Right lobe of liver (tissue), 4 donors: ENCODE data around the gene ADM.

ENCODE experiments used
- CTCF ChIP-seq, 4 donors: fragments of 200-600 bp in 3 of 4; fragments of 450-650 bp in 1 of 4; IDR thresholded peaks; one replicate each; pipeline versions ENCODE4 v1.5.1 to v1.8.0; 2016 to 2022; ENCODE audit warnings: antibody characterized with exemption in 4 of 4, mild to moderate bottlenecking in 2 of 4
- POLR2A ChIP-seq: fragments of 450-650 bp; IDR thresholded peaks from one replicate; pipeline ENCODE4 v1.6.1; 2017; ENCODE audit warnings: antibody characterized with exemption, mild to moderate bottlenecking
- donor health status: DM: no; HTN: no; CAD: no.
- donor health status: DM: no; HTN: no; CAD: no.
- donor health status: DM: no; HTN: yes; CAD: no.

- no peak for TF ChIP-seq CTCF (IDR thresholded peaks at IDR 0.05)
- TF ChIP-seq POLR2A: peak; percentile 3
Observed at GRCh38 chr11:10351765-10352641, 47.1 kb downstream of the ADM start.
